Ishikawa (cell line): ENCODE data around the gene TNIP1.

ENCODE experiments used
- CEBPB ChIP-seq: IDR thresholded peaks from 2 replicates; pipeline ENCODE4 v1.6.1; 2012
- EP300 ChIP-seq: IDR thresholded peaks from 2 replicates; pipeline ENCODE4 v1.6.1; 2012; ENCODE audit warnings: borderline replicate concordance
- NFIC ChIP-seq: IDR thresholded peaks from 2 replicates; pipeline ENCODE4 v1.6.1; 2012
- RAD21 ChIP-seq: IDR thresholded peaks from 2 replicates; pipeline ENCODE4 v1.6.1; 2012; ENCODE audit warnings: low read depth
- TAF1 ChIP-seq: IDR thresholded peaks from 2 replicates; pipeline ENCODE4 v1.6.1; 2012; ENCODE audit warnings: low read depth, mild to moderate bottlenecking
- TEAD4 ChIP-seq: IDR thresholded peaks from 2 replicates; pipeline ENCODE4 v1.6.1; 2012
- USF1 ChIP-seq: IDR thresholded peaks from 2 replicates; pipeline ENCODE4 v1.6.1; 2012
- YY1 ChIP-seq: IDR thresholded peaks from 2 replicates; pipeline ENCODE4 v1.6.1; 2012; ENCODE audit warnings: low read depth
- ZBTB7A ChIP-seq: IDR thresholded peaks from 2 replicates; pipeline ENCODE4 v1.6.1; 2012; ENCODE audit warnings: low read depth
- TF ChIP-seq, protein P1 (sequence below): IDR thresholded peaks from 2 replicates; pipeline ENCODE4 v1.6.1; 2012

DNA sequence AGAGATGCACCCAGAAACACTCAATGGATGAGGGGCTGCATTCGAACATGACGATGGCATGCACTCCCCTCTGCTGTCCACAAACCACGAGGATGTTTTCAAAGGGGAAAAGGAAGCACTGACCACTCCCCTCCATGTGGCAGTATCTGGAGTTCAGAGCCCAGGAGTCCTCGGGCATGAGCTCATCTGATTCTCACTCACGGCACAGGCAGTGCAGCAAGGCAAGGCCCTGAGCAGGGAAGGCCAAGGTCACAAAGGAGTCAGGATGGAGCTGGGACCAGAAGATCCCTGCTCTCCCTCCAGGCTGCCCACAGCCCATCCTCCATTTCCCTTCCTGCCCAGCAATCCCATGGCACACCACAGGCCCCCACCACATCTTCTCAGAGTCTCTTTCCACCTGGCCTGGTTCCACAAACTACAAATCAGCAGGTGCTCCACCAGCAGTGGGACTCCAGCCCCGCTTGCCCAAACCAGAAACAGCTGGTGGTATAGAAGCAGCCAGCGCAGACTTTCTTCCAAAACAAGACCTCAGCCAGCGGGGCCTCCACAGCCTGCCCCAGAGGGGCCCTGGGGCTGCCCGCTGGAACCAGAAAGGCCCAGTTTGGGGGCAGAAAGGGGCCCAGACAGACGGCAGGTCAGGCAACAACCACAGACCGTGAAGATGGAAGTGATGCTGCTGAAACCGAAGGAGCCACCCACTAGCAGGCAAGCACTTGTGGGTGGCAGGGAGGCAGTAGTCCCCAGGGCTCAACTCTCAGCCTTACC, 12.2 kb downstream of the TNIP1 start:
- no peak for TF ChIP-seq TAF1
- TF ChIP-seq EP300 = no peak
- TF ChIP-seq CEBPB = no peak
- no peak for TF ChIP-seq ZBTB7A
- TF ChIP-seq TEAD4 = no peak
- no peak for TF ChIP-seq YY1
- TF ChIP-seq, protein P1, sequence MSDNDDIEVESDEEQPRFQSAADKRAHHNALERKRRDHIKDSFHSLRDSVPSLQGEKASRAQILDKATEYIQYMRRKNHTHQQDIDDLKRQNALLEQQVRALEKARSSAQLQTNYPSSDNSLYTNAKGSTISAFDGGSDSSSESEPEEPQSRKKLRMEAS = no peak
- no peak for TF ChIP-seq NFIC
- TF ChIP-seq USF1 = no peak
- TF ChIP-seq RAD21 = no peak
